Activated CD8-positive, alpha-beta T cell treated with anti-CD3 and anti-CD28 coated beads for 36 hours (primary cell): ENCODE measurements around the gene NOPCHAP1. TPM values are rescaled to one million over a fixed set of nuclear protein-coding genes. Genes with fewer than 3 reads are reported as not detected.

Experiments
- ATAC-seq: fragments of 200-7000 bp; cut with Tn5 transposase; one replicate; pipeline ENCODE4 v1.10.0; 2021; ENCODE audit warnings: mild to moderate bottlenecking, moderate library complexity
- CTCF ChIA-PET: fragments of 350-600 bp; sonication (Branson Sonifier 250); formaldehyde crosslinking; loops from one replicate; lab custom pipeline; 2021; ENCODE audit warnings: antibody characterized with exemption; lab: Charles Lee
- POLR2A ChIA-PET: fragments of 350-600 bp; sonication (Branson Sonifier 250); formaldehyde crosslinking; loops from one replicate; lab custom pipeline; 2021; ENCODE audit warnings: antibody characterized with exemption; lab: Charles Lee
- DNase-seq: peaks from one replicate; pipeline ENCODE4 v3.0.0-alpha.2; 2020
- H3K27ac Mint-ChIP-seq: one replicate; pipeline ENCODE4 v1.8.0; 2021; ENCODE audit warnings: mild to moderate bottlenecking, mixed read lengths
- H3K27me3 Mint-ChIP-seq: one replicate; pipeline ENCODE4 v1.8.0; 2021; ENCODE audit warnings: mixed read lengths
- H3K36me3 Mint-ChIP-seq: one replicate; pipeline ENCODE4 v1.8.0; 2021; ENCODE audit warnings: low read depth, mixed read lengths
- H3K4me1 Mint-ChIP-seq: one replicate; pipeline ENCODE4 v1.8.0; 2021; ENCODE audit warnings: low read depth, mixed read lengths
- H3K4me3 Mint-ChIP-seq: one replicate; pipeline ENCODE4 v1.8.0; 2021; ENCODE audit warnings: mild to moderate bottlenecking, moderate library complexity, mixed read lengths
- H3K9me3 Mint-ChIP-seq: one replicate; pipeline ENCODE4 v1.8.0; 2021; ENCODE audit warnings: mixed read lengths
- CTCF ChIP-seq: fragments of 200-600 bp; IDR thresholded peaks from one replicate; pipeline ENCODE4 v1.8.0; 2022; ENCODE audit warnings: antibody characterized with exemption, mild to moderate bottlenecking
- intact Hi-C: fragments of 100-400 bp; cut with micrococcal nuclease; formaldehyde crosslinking; loops from one replicate; pipeline ENCODE4 v1.10.0; 2022
- total RNA-seq, 2 experiments: library from RNA; stranded (reverse); gene quantifications; one replicate each; pipeline ENCODE4 v1.2.3, GENCODE V29; 2021

NOPCHAP1 gene
- total RNA-seq, 2 experiments from 2014 or later = 39.4 to 42.0 TPM

- intact Hi-C loops = no loop called here
- H3K36me3 Mint-ChIP-seq = no peaks in the 10 kb centered on the region
- no peak overlapping the region for H3K4me3 Mint-ChIP-seq
- H3K4me1 Mint-ChIP-seq = peaks cover 10% of the 10 kb centered on the region
- H3K27me3 Mint-ChIP-seq = peaks cover 17% of the 10 kb centered on the region
- H3K27ac Mint-ChIP-seq = no peak overlapping the region
- no peaks in the 10 kb centered on the region for H3K9me3 Mint-ChIP-seq
- no peak for ATAC-seq
- no peak for DNase-seq
- CTCF ChIA-PET = interaction anchor here (0.6 to 1.1 kb wide), 2 partner anchors 572 to 1041 kb away, joined by 3 to 4 read pairs; no protein-coding TSS in a partner anchor
- POLR2A ChIA-PET = interaction anchor here (1.1 kb wide), 1 partner anchor 23 kb away, joined by 3 read pairs; no protein-coding TSS in a partner anchor
- TF ChIP-seq CTCF = no peak
Observed at GRCh38 chr12:104953323-104953722, 32.8 kb upstream of the NOPCHAP1 start.

GRCh38 chr12:104955703-104956102 is 30.4 kb upstream of the NOPCHAP1 start:
- DNase-seq (no peak), ATAC-seq (no peak)
- no peaks in the 10 kb centered on the region for H3K9me3 Mint-ChIP-seq
- no peak overlapping the region for H3K27ac Mint-ChIP-seq
- H3K4me3 Mint-ChIP-seq = no peak overlapping the region
- peaks cover 27% of the 10 kb centered on the region for H3K4me1 Mint-ChIP-seq
- no peaks in the 10 kb centered on the region for H3K36me3 Mint-ChIP-seq
- ChIA-PET POLR2A (no interaction called here), CTCF (no interaction called here)
- no peak for TF ChIP-seq CTCF
- intact Hi-C loops = no loop called here
- peaks cover 15% of the 10 kb centered on the region for H3K27me3 Mint-ChIP-seq

- POLR2A ChIA-PET = interaction anchor here (0.8 to 1.6 kb wide), 3 partner anchors 18 to 80 kb away, joined by 3 to 4 read pairs (median 3); no protein-coding TSS in a partner anchor
- H3K27me3 Mint-ChIP-seq = peaks cover 17% of the 10 kb centered on the region
Observed at GRCh38 chr12:104956870-104957718, 29.0 kb upstream of the NOPCHAP1 start.

GRCh38 chr12:104957719-104958000 is 28.5 kb upstream of the NOPCHAP1 start:
- Mint-ChIP-seq H3K27ac (peak overlapping the region; percentile 48), H3K9me3 (no peaks in the 10 kb centered on the region), H3K4me3 (peak overlapping the region; percentile 74), H3K4me1 (peaks cover 26% of the 10 kb centered on the region), H3K27me3 (peaks cover 15% of the 10 kb centered on the region), H3K36me3 (no peaks in the 10 kb centered on the region)
- intact Hi-C loops = no loop called here
- POLR2A ChIA-PET = interaction anchor here (0.8 to 1.6 kb wide), 3 partner anchors 19 to 80 kb away, joined by 3 to 4 read pairs (median 3); no protein-coding TSS in a partner anchor
- TF ChIP-seq CTCF = no peak
- peak; percentile 11 for ATAC-seq
- DNase-seq = peak; percentile 49
- CTCF ChIA-PET = interaction anchor here (1.0 to 3.0 kb wide), 5 partner anchors 10 to 576 kb away, joined by 4 to 12 read pairs (median 6); no protein-coding TSS in a partner anchor

More at GRCh38 chr12:104956870-104957718, 29.0 kb upstream of the NOPCHAP1 start:
- Mint-ChIP-seq H3K27ac (peak overlapping the region; percentile 48), H3K9me3 (no peaks in the 10 kb centered on the region), H3K4me1 (peaks cover 27% of the 10 kb centered on the region), H3K4me3 (peak overlapping the region; percentile 74), H3K36me3 (no peaks in the 10 kb centered on the region)
- CTCF ChIA-PET = interaction anchor here (1.0 to 3.0 kb wide), 2 partner anchors 14 to 575 kb away, joined by 4 to 12 read pairs; no protein-coding TSS in a partner anchor
- intact Hi-C loops = no loop called here
- DNase-seq (no peak), ATAC-seq (no peak)
- no peak for TF ChIP-seq CTCF
